Raji (cell line): Measurements from ENCODE around the gene ZNF746.

ENCODE experiments used
- POLR2A ChIP-seq: IDR thresholded peaks from 2 replicates; pipeline ENCODE4 v1.6.1; 2011; ENCODE audit warnings: low read depth, low read length, control low read depth; ENCODE audit not compliant: insufficient read depth

ZNF746 gene

DNA sequence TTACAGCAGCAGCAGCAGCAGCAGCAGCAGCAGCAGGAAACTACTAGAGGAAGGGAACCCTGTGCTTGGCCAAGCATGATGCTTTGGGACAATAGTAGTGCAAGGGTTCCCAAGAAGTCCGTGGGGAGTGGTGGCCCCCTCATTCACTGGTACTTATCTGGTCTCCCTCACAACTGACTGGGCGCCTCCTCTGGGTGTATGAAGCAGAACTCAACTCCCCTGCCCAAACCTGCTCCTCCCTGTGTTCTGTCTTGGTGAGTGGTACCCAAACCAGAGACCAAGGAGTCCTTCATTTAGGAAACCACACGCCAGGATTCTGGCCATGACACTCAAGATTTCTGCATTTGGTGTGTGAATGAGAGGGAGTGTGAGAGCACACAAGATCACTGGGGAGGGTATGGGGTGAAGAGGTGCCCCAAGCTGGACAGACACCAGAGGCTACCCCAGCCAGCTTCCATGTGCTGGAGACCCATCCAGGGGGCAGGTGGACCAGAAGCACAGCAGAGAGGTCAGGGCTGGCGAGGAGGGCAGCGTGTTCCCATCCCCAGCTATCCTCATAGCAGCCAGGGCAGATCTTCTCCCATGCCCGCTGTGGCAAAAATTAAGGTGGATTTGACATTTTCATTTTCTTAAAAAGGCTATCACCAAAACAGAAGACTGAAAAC is 26.2 kb downstream of the ZNF746 start:
- no peak for TF ChIP-seq POLR2A

DNA sequence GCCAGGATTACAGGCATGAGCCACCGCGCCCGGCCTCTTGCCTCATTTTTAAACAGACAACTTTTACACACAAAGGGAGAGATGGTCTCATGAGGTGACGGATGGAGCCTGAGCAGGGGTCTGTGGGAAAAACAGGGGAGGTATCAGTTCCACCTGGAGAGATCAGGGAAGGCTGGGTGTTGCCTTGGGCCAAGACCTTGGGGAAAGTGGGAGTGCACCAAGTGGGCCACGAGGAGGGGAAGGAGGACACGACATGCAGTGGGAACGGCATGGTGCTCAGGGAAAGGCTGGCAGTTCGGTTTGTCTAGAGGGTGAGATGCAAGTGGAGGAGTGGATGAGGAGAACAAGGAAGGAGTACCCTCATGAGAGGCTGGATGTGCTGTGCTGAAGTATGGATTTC is 27.8 kb downstream of the ZNF746 start:
- no peak for TF ChIP-seq POLR2A

DNA sequence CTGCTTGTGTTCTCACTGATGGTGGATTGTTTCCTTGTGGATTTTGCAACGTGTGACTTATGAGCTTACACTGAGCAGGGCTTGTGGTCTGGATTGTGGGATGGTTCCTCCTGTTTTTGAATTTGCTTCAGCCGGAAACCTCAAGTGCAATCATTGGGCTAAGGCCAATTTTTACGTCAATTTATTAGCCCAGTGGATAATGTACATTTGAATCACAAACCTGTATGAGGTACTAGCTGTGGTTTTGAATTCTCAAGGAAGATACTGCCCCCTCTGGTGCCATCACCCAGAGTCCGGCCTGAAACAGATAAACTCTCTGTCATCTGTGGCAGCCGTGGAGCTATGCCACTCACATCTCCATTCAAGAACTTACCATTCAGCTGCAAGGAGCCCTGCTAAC is 29.4 kb downstream of the ZNF746 start:
- no peak for TF ChIP-seq POLR2A

DNA sequence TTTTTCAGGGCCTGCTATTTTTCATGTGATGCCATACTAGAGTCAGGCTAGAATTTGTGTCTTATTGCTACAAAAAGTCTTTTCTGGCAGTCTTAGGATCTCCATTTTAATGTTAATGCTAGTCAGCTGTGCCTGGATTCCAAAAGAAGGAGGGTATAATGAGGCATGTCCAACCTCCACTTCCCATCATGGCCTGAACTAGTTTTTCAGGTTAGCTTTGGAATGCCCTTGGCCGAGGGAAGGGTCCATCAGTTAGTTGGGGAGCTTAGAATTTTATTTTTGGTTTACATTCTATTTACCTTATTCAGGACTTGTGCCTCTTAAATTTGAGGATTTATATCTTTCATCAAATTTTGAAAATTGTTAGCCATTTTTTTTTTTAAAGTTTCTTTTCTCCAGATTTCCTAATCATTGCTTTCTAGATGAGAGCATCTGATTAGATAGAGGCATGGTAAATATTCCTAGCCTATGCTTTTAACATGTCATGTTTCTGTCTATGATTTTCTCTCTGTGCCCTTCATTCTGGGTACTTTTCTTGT is 30.2 kb downstream of the ZNF746 start:
- TF ChIP-seq POLR2A = no peak

DNA sequence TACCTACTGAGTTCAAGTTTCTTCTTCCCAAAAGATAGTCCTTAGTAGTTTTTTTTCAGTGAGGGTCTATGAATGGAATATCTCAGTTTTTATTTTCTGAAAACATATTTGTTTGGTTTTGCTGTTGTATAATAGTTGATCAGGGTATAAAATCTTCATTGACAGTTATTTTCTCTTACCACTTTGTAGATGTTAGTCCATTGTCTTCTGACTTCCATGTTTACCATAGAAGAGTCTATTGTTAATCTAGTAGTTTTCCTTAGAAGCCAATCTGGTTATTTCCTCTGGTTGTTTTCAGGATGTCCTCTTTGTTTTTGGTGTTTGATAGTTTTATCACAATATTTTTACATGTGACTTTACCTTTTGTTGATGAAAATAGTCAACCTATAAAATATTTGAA is 31.2 kb downstream of the ZNF746 start:
- TF ChIP-seq POLR2A = no peak

DNA sequence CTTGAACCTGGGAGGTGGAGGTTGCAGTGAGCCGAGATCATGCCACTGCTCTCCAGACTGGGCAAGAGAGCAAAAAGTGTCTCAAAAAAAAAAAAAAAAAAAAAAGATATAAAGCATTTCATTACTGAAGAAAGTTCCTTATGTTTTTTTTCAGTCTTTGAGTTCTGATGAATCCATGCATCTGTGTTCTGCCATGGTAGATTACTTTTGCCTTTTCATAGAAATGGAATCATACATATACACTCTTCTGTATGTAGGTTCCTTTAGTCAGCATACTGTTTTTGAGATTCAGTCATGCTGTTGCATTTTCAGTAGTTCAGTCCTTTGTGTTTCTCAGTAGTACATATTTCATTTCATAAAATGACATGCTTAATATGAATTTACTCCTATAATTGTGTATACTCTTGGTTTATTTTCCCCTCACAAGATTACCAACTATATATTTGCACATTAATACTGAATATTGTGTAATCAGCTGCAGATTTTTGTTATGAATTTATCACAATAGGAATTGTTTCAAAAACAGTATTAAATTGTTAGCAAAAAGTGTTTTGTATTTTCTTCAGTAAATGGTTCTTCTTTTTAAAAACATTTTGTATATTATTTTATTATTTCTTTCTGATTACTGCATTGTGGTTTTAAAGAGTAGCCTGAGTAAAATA is 34.0 kb downstream of the ZNF746 start:
- TF ChIP-seq POLR2A = no peak

DNA sequence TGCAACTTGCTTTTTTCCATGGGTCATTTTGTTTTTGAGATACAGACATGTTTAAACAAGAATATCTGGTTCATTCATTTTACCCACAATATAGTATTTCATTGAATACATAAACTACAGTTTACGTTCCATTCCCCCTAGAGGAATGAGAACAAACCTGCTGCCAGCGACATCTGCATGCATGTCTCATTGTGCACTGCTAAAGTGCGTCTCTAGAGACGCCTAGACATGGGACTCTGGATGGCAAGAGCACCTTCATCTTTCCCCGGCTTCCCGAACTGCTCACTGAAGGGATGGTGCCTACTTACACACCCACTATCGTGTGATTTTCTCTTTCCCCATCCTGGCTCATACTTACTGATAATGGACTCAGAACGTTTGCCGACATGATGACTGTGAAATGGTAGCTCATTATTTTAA is 35.5 kb downstream of the ZNF746 start:
- no peak for TF ChIP-seq POLR2A

DNA sequence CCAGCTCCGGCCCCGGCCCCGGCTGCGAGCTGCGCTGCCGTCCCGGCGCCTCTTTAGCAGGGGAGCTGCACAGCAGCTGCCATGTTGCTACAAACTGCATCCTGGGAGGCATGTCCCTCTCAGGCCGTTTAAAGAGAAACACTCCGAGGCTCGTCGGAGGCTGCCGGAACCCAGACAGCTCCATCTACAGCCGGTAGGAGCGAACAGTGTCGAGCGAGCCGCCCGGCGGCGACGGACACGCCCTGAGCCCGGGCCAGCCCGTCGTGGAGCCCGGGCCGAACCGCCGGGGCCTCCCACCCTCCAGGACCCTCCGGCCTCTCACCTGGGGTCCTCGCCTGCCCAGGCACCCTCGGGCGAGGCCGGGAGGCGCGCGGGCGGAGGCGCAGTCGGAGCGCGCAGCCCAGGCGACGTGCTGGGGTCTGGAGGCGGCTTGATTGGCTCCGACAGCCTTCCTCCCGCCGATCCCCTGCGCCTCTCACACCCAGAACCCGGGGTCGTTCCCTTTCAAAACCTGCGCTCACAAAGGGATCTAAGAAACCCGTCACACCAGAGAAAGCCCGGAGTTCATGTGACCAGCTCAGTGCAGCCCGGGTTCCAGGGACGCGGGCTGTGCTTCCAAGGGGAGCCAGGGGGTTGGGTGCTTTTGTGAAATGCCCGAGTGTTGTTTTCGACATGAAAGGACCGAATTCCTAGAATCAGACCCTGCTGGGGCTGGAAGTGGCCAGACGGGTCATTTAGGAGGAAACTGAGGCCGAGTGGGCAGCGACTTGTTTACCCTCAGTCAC is 36.9 kb downstream of the ZNF746 start, which contains the start of gene ZNF777:
Gene ZNF777, minus strand, starts transcription at position 570 of the 785 bp plus-strand sequence. CDS start 5,040 bp downstream, outside the sequence.
- peak; percentile 66 for TF ChIP-seq POLR2A

DNA sequence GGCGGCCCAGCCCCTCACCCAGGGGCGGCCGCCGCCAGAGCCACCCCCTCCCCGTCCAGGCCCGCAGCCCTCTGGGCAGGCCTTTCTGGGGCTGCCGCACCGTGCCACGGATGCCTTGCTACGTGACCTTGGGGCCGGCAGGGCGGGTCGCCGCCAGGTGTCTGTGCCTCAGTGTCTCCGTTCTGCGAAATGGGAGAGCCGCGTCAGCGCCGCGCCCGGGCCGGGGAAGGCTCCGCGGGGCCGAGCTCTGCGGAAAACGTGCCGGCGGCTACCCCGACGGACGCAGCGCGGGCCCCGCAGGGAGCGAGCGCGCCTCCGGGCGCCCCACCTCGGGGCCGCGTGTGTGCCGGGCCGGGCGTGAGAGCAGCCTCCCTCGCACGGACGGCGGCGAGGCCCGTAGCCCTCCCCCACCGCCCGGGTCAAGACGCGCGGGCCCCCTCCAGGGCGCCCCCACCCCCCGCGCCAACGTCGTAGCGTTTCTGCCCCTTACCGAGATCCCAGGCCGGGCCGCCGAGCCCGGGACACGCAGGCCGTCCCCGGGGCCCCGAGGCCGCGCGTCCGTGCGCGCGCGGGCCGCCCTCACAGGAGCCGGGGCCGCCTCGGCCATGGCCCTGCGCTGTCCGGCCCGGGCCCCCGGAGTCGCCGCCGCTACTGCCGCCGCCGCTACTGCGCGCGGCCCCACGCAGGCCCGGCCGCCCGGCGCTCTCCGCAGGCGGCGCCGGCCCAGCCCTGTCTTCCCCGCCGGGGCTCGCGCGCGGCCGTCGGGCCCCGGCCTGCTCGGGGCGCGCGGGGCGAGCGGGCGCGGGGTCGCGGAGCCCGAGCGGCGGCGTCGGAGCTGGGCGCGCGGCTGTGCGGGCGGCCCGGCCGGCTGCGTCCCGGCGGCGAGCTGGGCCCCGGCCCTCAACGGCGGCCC is 37.8 kb downstream of the ZNF746 start:
- TF ChIP-seq POLR2A = no peak

DNA sequence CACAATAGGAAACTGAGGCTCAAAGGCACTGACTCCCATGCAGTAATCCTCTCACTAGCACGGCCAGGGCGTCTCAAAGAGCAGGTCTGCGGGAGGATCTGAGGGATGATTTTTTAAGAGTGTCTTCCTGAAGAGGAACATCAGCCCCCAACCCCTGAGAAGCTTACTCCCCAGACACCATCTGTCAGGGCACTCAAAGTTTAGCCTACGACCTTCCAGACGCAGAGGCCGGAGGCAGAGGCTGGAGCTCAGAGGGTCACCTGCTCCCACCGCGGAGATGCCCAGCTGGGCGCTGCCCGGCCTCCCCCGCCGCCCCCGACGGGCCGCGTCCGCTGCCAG is 38.4 kb downstream of the ZNF746 start:
- no peak for TF ChIP-seq POLR2A

DNA sequence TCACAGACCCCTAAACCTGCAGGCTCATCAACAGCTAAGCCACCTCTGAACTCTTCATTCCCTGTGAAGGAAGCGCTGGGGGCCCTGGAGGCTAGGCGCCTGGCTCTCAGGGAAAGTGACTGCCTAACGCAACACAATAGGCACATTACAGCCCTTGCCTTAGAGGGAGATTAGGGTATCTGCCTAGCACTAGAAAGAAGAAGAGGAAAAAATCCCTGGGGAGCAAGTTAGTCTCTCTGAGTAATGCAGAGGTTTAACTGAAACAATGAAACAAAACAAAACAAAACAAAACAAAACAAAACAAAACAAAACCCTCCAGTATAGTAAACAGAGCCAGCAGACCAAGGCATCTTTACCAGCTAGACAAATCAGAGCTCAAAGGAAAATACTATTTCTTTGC is 39.4 kb downstream of the ZNF746 start:
- no peak for TF ChIP-seq POLR2A

DNA sequence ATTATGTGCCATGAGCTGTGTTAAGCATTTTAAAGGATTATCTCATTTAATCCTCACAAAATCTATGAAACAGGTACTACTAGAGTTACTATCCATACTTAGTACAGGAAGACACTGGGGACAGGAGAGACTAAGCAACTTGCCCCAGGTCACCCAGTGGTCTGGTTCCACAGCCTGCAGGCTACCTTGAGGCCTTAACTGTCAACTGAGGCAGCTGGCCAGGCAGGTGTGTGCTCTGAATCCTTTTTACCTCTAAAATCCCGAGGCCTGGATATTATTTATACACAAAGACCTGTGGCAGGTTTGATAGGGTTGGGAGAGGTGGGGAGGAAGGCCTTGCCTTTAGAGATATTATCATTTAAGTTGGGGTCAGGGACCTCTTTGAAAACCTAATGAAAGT is 39.8 kb downstream of the ZNF746 start:
- no peak for TF ChIP-seq POLR2A

DNA sequence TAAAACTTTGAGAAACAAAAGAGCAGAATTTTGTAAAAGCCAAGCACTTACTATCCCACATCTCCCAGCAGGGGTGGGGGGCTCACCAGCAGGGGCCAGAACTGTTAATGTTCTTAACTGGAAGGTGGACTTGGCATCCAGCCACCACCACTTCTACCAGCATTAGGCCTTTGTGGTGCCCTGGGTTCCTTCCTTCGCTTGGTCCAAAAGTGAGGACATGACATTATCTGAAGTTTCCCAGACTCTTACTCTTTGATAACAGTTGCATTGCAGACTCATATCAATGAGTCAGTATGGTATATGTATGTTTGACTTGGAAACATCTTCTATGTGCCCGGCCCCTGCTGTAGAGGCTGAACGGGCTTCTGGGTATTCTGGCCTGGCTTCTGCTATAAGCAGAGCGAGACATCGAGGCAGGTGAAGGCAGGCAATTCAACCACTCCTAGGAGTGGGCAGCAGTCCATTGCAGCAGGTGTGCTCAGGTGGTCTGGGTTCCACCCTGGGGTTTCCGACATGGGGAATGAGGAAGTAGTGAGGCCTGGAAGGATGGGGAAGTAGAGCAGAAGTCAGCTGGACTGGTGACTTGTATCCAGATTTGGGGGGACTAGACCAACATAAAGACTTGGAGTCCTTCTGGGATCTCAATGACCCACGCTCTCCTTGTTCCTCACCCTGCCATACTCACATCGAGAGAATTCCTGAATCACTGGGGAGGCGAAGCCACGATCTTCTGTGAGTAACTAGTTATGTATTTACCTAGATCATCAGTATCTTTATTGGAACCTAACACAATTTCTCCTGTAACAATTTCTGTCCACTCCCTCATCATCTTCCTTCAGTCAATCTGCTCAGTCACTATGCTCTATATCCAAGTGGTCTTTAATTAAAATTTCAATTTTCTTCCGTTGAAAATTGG is 40.8 kb downstream of the ZNF746 start:
- TF ChIP-seq POLR2A = no peak
